NT2/D1 (cell line): Measurements from ENCODE around the gene NOX5.

ENCODE experiments used
- DNase-seq: peaks from one replicate; pipeline ENCODE4 v3.0.0-alpha.2; 2011; ENCODE audit warnings: low read depth, low spot score
- H3K27me3 ChIP-seq: 2 replicates; pipeline ENCODE4 v1.6.0; 2011; ENCODE audit warnings: mild to moderate bottlenecking; ENCODE audit not compliant: insufficient read length, insufficient read depth
- H3K36me3 ChIP-seq: 2 replicates; pipeline ENCODE4 v1.6.1; 2011; ENCODE audit warnings: mild to moderate bottlenecking, low read length, mixed read lengths; ENCODE audit not compliant: insufficient read depth, insufficient read length
- H3K4me1 ChIP-seq: 2 replicates; pipeline ENCODE4 v1.5.1; 2011; ENCODE audit not compliant: insufficient read depth, insufficient read length
- H3K4me3 ChIP-seq: 2 replicates; pipeline ENCODE4 v1.5.1; 2011; ENCODE audit warnings: low read depth; ENCODE audit not compliant: insufficient read length
- H3K9ac ChIP-seq: 2 replicates; pipeline ENCODE4 v1.6.0; 2011; ENCODE audit warnings: low read depth; ENCODE audit not compliant: insufficient read length
- H3K9me3 ChIP-seq: 2 replicates; pipeline ENCODE4 v1.5.1; 2011; ENCODE audit warnings: mild to moderate bottlenecking, low read length; ENCODE audit not compliant: insufficient read depth
- SUZ12 ChIP-seq: IDR thresholded peaks from 2 replicates; pipeline ENCODE4 v1.6.1; 2011; ENCODE audit not compliant: insufficient read length, insufficient read depth; ENCODE audit errors: extremely low read depth
- YY1 ChIP-seq: IDR thresholded peaks from 2 replicates; pipeline ENCODE4 v1.6.1; 2011; ENCODE audit not compliant: insufficient read length, insufficient read depth
- ZNF274 ChIP-seq: IDR thresholded peaks from 2 replicates; pipeline ENCODE4 v1.6.1; 2011; ENCODE audit warnings: mild to moderate bottlenecking, low read depth, low read length

NOX5 gene

GRCh38 chr15:69076756-69077155 lies 62.3 kb downstream of the NOX5 start:
- TF ChIP-seq YY1 (no peak), ZNF274 (no peak), SUZ12 (no peak)
- no peak overlapping the region for H3K4me3 ChIP-seq

GRCh38 chr15:69078638-69079037 lies 64.1 kb downstream of the NOX5 start:
- H3K36me3 ChIP-seq: no peaks in the 10 kb centered on the region
- H3K4me3 ChIP-seq: no peak overlapping the region
- no peaks in the 10 kb centered on the region for H3K9me3 ChIP-seq
- H3K27me3 ChIP-seq: peaks cover 18% of the 10 kb centered on the region
- no peak overlapping the region for H3K9ac ChIP-seq
- no peak for TF ChIP-seq SUZ12
- TF ChIP-seq YY1: no peak
- TF ChIP-seq ZNF274: no peak
- no peak for DNase-seq
- H3K4me1 ChIP-seq: peaks cover 10% of the 10 kb centered on the region

More at GRCh38 chr15:69076756-69077155, 62.3 kb downstream of the NOX5 start:
- no peaks in the 10 kb centered on the region for H3K9me3 ChIP-seq
- H3K9ac ChIP-seq: no peak overlapping the region
- H3K4me1 ChIP-seq: peaks cover 10% of the 10 kb centered on the region
- DNase-seq: no peak
- peaks cover 36% of the 10 kb centered on the region for H3K27me3 ChIP-seq
- H3K36me3 ChIP-seq: no peaks in the 10 kb centered on the region

- Histone ChIP-seq H3K36me3 (no peaks in the 10 kb centered on the region), H3K27me3 (peaks cover 19% of the 10 kb centered on the region), H3K9ac (no peak overlapping the region), H3K4me3 (no peak overlapping the region), H3K9me3 (no peaks in the 10 kb centered on the region), H3K4me1 (peaks cover 7% of the 10 kb centered on the region)
- DNase-seq: peak; percentile 61
- TF ChIP-seq ZNF274 (no peak), SUZ12 (no peak), YY1 (no peak)
These were observed 66.1 kb downstream of the NOX5 start for GRCh38 chr15:69080295-69081248.

DNA sequence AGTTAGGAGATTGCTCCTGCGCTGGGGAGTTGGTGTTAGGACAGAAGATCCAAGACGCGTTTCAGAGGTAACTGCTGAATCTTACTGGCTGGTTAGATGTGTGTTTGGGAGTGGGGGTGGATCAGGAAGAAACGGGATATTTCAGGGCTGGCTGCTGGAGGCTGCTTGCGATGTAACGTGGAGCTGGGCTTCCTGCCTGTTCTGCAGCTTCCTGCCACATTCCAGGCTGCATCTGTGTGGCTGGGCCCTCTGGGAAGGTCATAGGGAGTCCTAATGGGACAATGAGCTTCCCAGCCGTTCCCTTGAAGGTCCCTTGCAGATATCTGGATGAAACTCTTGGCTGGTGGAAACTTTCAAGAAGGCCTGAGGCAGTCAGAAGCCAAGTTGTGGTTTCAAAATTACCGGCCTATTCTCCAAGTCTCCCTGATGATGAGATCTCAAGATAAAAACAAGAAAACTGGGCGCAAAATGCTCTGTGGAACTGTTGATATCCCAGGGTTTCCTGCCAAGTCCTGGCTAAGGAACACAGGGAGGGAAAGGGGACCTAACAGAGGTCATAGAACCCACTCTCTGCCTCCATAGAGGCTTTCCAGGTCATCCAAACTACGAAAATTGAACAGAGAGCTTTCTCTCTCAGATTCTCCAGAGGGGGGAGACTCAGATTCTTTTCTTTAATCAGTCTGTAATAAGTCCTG lies 67.0 kb downstream of the NOX5 start:
- H3K4me3 ChIP-seq: no peak overlapping the region

GRCh38 chr15:69082021-69082502 lies 67.6 kb downstream of the NOX5 start:
- TF ChIP-seq YY1 (no peak), ZNF274 (no peak), SUZ12 (no peak)
- H3K9ac ChIP-seq: no peak overlapping the region
- no peak for DNase-seq
- H3K9me3 ChIP-seq: no peaks in the 10 kb centered on the region
- no peaks in the 10 kb centered on the region for H3K36me3 ChIP-seq
- H3K4me3 ChIP-seq: no peak overlapping the region
- H3K27me3 ChIP-seq: peaks cover 12% of the 10 kb centered on the region
- H3K4me1 ChIP-seq: peaks cover 8% of the 10 kb centered on the region

More for the DNA sequence above, 67.0 kb downstream of the NOX5 start:
- Histone ChIP-seq H3K27me3 (peaks cover 14% of the 10 kb centered on the region), H3K4me1 (peaks cover 7% of the 10 kb centered on the region), H3K9me3 (no peaks in the 10 kb centered on the region), H3K9ac (no peak overlapping the region), H3K36me3 (no peaks in the 10 kb centered on the region)
- no peak for TF ChIP-seq SUZ12
- no peak for TF ChIP-seq YY1
- TF ChIP-seq ZNF274: no peak
- no peak for DNase-seq

DNA sequence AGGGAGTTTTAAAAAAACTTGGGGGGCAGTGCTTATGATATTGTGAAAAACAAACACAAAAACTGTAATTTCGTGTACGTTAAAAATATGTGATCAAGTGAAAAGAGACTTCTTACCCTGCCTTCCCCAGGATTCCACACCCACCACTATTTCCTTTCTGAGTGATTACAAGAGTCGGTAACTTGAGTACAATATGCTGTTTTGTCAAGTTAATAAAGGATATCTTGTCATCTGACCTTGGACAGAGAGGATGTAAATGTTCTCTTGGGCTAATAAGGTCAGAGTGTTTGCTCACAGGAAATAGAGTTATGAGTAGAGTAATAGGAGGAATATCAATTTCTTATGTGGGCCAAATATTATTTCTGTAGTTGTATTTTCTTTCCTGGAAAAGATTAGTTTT lies 68.1 kb downstream of the NOX5 start:
- Histone ChIP-seq H3K36me3 (no peaks in the 10 kb centered on the region), H3K27me3 (peaks cover 14% of the 10 kb centered on the region), H3K4me1 (peaks cover 10% of the 10 kb centered on the region), H3K9me3 (no peaks in the 10 kb centered on the region), H3K9ac (no peak overlapping the region), H3K4me3 (no peak overlapping the region)
- no peak for TF ChIP-seq ZNF274
- TF ChIP-seq YY1: no peak
- TF ChIP-seq SUZ12: no peak
- DNase-seq: no peak

- TF ChIP-seq ZNF274: no peak
- TF ChIP-seq YY1: no peak
- Histone ChIP-seq H3K27me3 (peaks cover 18% of the 10 kb centered on the region), H3K9ac (no peak overlapping the region), H3K9me3 (no peaks in the 10 kb centered on the region), H3K4me1 (peaks cover 17% of the 10 kb centered on the region), H3K4me3 (no peak overlapping the region), H3K36me3 (no peaks in the 10 kb centered on the region)
- DNase-seq: no peak
These were observed 70.0 kb downstream of the NOX5 start for GRCh38 chr15:69084404-69085030.
